Naive B cell (primary cell): ENCODE results near the gene ST7. TPM values are rescaled to one million over a fixed set of nuclear protein-coding genes. Genes with fewer than 3 reads are reported as not detected.

ENCODE experiments used
- ATAC-seq, 2 donors: fragments of 150-1000 bp; cut with Tn5 transposase; 2 replicates each; pipeline ENCODE4 v1.10.0; 2021; ENCODE audit warnings: low read depth in 2 of 2, mild to moderate bottlenecking in 2 of 2, moderate library complexity in 2 of 2
- DNase-seq: peaks from one replicate; pipeline ENCODE4 v3.0.0; 2022
- H3K27ac Mint-ChIP-seq, 6 donors: one replicate each; pipeline ENCODE4 v1.8.0; 2020 to 2022; ENCODE audit warnings: mild to moderate bottlenecking in 6 of 6, mixed read lengths in 6 of 6, moderate library complexity in 5 of 6, inconsistent platforms in 2 of 6
- H3K27me3 Mint-ChIP-seq, 3 donors: one replicate each; pipeline ENCODE4 v1.8.0; 2021 to 2022; ENCODE audit warnings: mixed read lengths in 3 of 3, mild to moderate bottlenecking in 1 of 3
- H3K36me3 Mint-ChIP-seq, 2 donors: one replicate each; pipeline ENCODE4 v1.8.0; 2020 to 2022; ENCODE audit warnings: mixed read lengths in 2 of 2, inconsistent platforms in 1 of 2, mild to moderate bottlenecking in 1 of 2
- H3K4me1 Mint-ChIP-seq, 3 donors: one replicate each; pipeline ENCODE4 v1.8.0; 2020 to 2022; ENCODE audit warnings: mixed read lengths in 3 of 3, inconsistent platforms in 1 of 3, mild to moderate bottlenecking in 1 of 3, moderate library complexity in 1 of 3
- H3K4me3 Mint-ChIP-seq, 8 donors: one replicate each; pipeline ENCODE4 v1.8.0; 2020 to 2022; ENCODE audit warnings: mild to moderate bottlenecking in 8 of 8, mixed read lengths in 8 of 8, moderate library complexity in 8 of 8, inconsistent platforms in 2 of 8
- H3K9me3 Mint-ChIP-seq, 7 donors: one replicate each; pipeline ENCODE4 v1.8.0; 2020 to 2022; ENCODE audit warnings: mixed read lengths in 7 of 7, mild to moderate bottlenecking in 5 of 7, inconsistent platforms in 2 of 7, moderate library complexity in 1 of 7
- polyA plus RNA-seq, 6 donors: library from polyadenylated mRNA; unstranded; fragments of 300-500 nt; fragmentation: Illumina TruSeq; gene quantifications; one replicate each; pipeline ENCODE4 v1.2.3, GENCODE V29; 2021; ENCODE audit warnings: low read depth in 6 of 6

The ST7 gene
- polyA plus RNA-seq, 6 donors from 2014 or later, result 0.49 to 3.7 (median 0.63) TPM; not detected in 1

DNA sequence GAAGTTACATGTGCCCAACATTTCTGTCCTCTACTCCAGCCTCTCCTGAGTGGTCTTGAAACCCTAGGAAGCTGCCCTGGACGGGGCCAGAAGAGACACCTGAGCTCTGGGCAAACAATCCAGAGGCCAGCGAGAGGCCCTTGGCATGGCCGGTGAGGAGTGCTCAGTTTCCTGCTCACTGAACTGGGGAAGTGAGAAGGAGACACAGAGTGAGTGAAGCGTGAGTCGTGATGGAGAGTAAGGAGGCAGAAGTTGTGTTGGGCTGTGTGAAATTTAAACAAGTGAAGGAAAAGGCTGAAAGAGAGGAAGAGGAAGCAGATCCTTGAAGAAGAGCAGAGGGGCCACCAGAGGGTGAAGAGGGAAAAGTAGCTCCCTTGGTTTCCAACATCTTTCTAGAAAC, 296.4 kb downstream of the ST7 start:
- H3K27me3 Mint-ChIP-seq, result peaks cover 0 to 15% (median 0%) of the 10 kb centered on the region in 3 donors
- no peaks in the 10 kb centered on the region for H3K4me1 Mint-ChIP-seq
- H3K4me3 Mint-ChIP-seq, result no peak overlapping the region
- no peak for DNase-seq
- H3K27ac Mint-ChIP-seq, result no peak overlapping the region
- no peak for ATAC-seq
- peaks cover 8 to 12% (median 10%) of the 10 kb centered on the region in 7 donors for H3K9me3 Mint-ChIP-seq
- no peaks in the 10 kb centered on the region for H3K36me3 Mint-ChIP-seq

DNA sequence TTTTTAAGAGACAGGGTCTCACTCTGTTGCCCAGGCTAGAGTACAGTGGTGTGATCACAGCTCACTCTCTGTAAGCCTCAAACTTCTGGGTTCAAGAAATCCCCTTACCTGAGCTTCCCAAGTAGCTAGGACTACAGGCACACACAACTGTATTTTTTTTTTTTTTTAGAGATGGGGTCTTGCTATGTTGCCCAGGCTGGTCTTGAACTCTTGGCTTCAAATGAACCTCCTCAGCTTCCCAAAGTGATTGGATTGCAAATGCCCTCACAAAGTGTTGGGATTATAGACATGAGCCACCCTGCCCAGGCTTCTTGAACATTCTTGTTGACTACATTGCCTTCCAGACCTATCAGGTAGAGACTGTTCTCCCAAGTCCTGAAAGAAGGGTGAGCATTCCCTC, 296.9 kb downstream of the ST7 start:
- H3K4me3 Mint-ChIP-seq, result no peak overlapping the region
- H3K36me3 Mint-ChIP-seq, result no peaks in the 10 kb centered on the region
- no peaks in the 10 kb centered on the region for H3K4me1 Mint-ChIP-seq
- peaks cover 0 to 15% (median 0%) of the 10 kb centered on the region in 3 donors for H3K27me3 Mint-ChIP-seq
- peaks cover 7 to 14% (median 9%) of the 10 kb centered on the region in 7 donors for H3K9me3 Mint-ChIP-seq
- no peak for DNase-seq
- ATAC-seq, result no peak
- H3K27ac Mint-ChIP-seq, result no peak overlapping the region

DNA sequence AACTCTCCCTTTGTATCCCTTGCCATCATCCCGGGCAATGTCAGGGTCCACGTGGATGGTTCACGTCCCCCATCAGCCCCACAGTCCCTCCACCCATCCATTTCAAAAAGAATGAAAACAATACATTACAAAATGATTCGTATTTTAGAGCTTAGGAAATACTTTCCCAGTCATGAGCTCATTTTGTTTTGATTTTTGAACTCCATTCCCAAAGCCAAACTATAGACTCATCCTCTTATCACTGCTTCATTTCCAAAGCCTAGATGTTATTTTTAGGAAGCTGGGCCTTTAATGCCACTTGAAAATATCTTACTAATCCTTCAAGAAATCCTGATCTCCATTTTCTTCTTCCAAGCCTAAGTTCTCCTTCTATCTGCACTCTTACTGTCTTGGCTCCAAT, 297.5 kb downstream of the ST7 start:
- Mint-ChIP-seq H3K27ac (no peak overlapping the region), H3K36me3 (no peaks in the 10 kb centered on the region), H3K9me3 (peaks cover 5 to 10% (median 9%) of the 10 kb centered on the region in 7 donors), H3K4me3 (no peak overlapping the region), H3K4me1 (no peaks in the 10 kb centered on the region), H3K27me3 (peaks cover 0 to 15% (median 2%) of the 10 kb centered on the region in 3 donors)
- no peak for DNase-seq
- no peak for ATAC-seq

DNA sequence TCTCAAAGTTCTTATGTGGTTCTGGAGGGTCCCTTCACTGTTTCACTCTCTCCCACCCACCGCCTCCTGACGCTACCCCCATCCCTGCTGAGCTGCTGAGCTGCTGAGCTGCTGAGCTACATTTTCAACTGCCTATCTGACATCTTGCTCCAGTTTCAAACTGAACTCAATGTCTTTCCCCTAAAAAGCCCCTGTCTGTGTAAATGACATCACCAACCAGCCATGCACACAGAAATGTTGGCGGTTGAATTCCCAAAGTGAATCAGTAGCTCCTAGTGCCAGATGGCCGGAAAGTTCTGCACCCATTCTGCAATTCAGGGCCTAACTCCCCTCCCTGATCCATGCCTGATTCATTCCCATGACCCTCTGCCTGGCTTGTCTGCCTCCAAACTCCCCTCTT, 298.4 kb downstream of the ST7 start:
- no peaks in the 10 kb centered on the region for H3K36me3 Mint-ChIP-seq
- DNase-seq (no peak), ATAC-seq (no peak)
- peaks cover 5 to 10% (median 9%) of the 10 kb centered on the region in 7 donors for H3K9me3 Mint-ChIP-seq
- no peaks in the 10 kb centered on the region for H3K4me1 Mint-ChIP-seq
- no peak overlapping the region for H3K4me3 Mint-ChIP-seq
- peaks cover 0 to 15% (median 4%) of the 10 kb centered on the region in 3 donors for H3K27me3 Mint-ChIP-seq
- H3K27ac Mint-ChIP-seq, result no peak overlapping the region

- H3K9me3 Mint-ChIP-seq, result peaks cover 0 to 5% (median 2%) of the 10 kb centered on the region in 7 donors
- no peak for ATAC-seq
- peaks cover 0 to 7% (median 4%) of the 10 kb centered on the region in 3 donors for H3K27me3 Mint-ChIP-seq
- no peaks in the 10 kb centered on the region for H3K36me3 Mint-ChIP-seq
- no peak overlapping the region for H3K27ac Mint-ChIP-seq
- no peaks in the 10 kb centered on the region for H3K4me1 Mint-ChIP-seq
- no peak overlapping the region for H3K4me3 Mint-ChIP-seq
- DNase-seq, result no peak
These were observed 306.3 kb downstream of the ST7 start for GRCh38 chr7:117259615-117260014.

DNA sequence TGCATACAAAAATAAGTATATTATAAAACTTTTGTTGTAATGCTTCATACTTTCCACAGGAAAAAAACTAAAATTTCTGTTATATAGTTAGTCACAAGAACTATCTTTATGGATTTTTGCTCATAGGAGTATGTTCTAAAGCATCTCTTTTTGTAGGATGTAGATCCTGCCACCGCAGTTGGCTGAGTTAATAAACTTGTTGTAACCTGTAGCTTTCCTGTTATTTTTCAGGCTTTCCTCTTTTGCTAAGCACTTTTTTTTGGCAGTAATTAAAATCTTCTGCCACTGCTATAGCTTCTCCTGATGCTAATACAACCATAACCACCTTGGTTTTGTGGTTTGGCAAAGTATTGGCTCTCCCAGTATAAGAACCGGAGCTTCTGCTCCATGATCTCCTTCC, 309.2 kb downstream of the ST7 start:
- peaks cover 0 to 7% (median 2%) of the 10 kb centered on the region in 7 donors for H3K9me3 Mint-ChIP-seq
- H3K4me1 Mint-ChIP-seq, result no peaks in the 10 kb centered on the region
- DNase-seq, result no peak
- H3K4me3 Mint-ChIP-seq, result no peak overlapping the region
- no peak for ATAC-seq
- H3K36me3 Mint-ChIP-seq, result no peaks in the 10 kb centered on the region
- peaks cover 0 to 7% (median 0%) of the 10 kb centered on the region in 3 donors for H3K27me3 Mint-ChIP-seq
- H3K27ac Mint-ChIP-seq, result no peak overlapping the region

- no peak overlapping the region for H3K27ac Mint-ChIP-seq
- no peaks in the 10 kb centered on the region for H3K36me3 Mint-ChIP-seq
- no peak for ATAC-seq
- H3K4me3 Mint-ChIP-seq, result no peak overlapping the region
- H3K4me1 Mint-ChIP-seq, result no peaks in the 10 kb centered on the region
- peaks cover 0 to 7% (median 2%) of the 10 kb centered on the region in 7 donors for H3K9me3 Mint-ChIP-seq
- H3K27me3 Mint-ChIP-seq, result peaks cover 0 to 7% (median 0%) of the 10 kb centered on the region in 3 donors
- no peak for DNase-seq
These were observed 311.4 kb downstream of the ST7 start for GRCh38 chr7:117264716-117265115.

DNA sequence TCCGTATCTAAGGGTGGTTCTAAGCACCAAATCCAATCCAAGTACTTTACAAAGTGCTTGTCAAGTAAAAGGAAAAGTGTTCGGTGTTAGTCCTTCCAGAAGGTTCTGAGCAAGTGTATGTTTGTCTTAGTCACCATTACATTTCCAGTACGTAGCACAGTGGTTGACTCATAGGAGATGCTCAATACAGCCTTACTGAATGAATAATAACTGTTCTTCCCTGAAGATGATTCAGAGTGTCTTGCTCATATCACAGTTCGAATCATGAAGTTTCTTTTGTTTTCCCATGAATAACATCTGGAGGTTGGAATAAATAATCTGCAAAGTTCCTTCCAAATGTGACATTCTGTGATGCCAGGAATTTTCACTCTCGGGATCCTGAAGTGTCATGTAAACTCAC, 316.1 kb downstream of the ST7 start:
- DNase-seq (no peak), ATAC-seq (no peak)
- Mint-ChIP-seq H3K9me3 (peaks cover 0 to 9% (median 4%) of the 10 kb centered on the region in 7 donors), H3K36me3 (no peaks in the 10 kb centered on the region), H3K27ac (no peak overlapping the region), H3K4me3 (no peak overlapping the region), H3K27me3 (peaks cover 0 to 11% (median 10%) of the 10 kb centered on the region in 3 donors), H3K4me1 (no peaks in the 10 kb centered on the region)

DNA sequence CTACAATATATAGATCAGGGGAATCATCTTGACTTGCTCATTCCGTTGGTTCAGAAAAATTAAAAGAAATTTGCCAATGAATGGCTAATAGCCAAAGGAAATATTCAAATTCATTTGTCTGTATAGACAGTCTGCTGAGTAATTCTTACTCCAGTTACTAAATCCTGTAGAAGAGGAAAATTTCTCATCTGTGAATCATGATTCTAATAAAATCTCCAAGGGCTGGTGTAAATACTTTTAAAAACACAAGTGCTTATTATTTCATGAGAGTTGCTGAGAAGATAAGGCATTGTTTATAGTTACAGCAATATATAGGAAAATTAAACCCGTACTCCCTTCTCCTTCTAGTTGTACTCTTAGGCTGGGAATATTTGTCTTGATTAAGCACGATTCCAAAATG, 316.6 kb downstream of the ST7 start:
- Mint-ChIP-seq H3K4me3 (no peak overlapping the region), H3K9me3 (peaks cover 0 to 9% (median 4%) of the 10 kb centered on the region in 7 donors), H3K27ac (no peak overlapping the region), H3K36me3 (no peaks in the 10 kb centered on the region), H3K27me3 (peaks cover 0 to 13% (median 10%) of the 10 kb centered on the region in 3 donors), H3K4me1 (no peaks in the 10 kb centered on the region)
- ATAC-seq (no peak), DNase-seq (no peak)

- ATAC-seq (no peak), DNase-seq (no peak)
- Mint-ChIP-seq H3K9me3 (peaks cover 0 to 9% (median 4%) of the 10 kb centered on the region in 7 donors), H3K4me1 (no peaks in the 10 kb centered on the region), H3K27ac (no peak overlapping the region), H3K36me3 (no peaks in the 10 kb centered on the region), H3K4me3 (no peak overlapping the region), H3K27me3 (peaks cover 0 to 16% (median 10%) of the 10 kb centered on the region in 3 donors)
These were observed 317.1 kb downstream of the ST7 start for GRCh38 chr7:117270371-117270770.

DNA sequence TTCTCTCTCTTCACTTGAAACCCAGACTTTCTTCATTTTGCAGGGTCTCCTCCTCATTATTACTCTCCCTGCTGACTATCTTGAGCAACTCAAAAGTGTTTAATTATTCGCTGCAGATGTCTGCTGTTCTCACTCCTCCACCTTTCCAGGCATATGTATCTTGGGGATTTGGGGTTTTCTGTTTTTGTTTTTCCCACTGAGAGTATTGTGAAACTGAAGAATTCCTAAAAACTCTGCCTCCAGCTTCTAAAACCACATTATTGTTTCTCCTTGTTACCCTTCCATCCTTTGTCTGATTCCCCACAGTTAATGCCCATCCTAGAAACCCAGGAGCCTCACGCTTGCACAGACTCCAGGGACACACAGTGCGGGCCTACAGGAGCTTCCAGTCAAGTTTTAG, 318.3 kb downstream of the ST7 start:
- Mint-ChIP-seq H3K36me3 (no peaks in the 10 kb centered on the region), H3K4me1 (no peaks in the 10 kb centered on the region), H3K4me3 (no peak overlapping the region), H3K27ac (no peak overlapping the region), H3K9me3 (peaks cover 0 to 9% (median 2%) of the 10 kb centered on the region in 7 donors), H3K27me3 (peaks cover 0 to 16% (median 10%) of the 10 kb centered on the region in 3 donors)
- DNase-seq, result no peak
- ATAC-seq, result no peak

- Mint-ChIP-seq H3K4me1 (no peaks in the 10 kb centered on the region), H3K9me3 (peaks cover 0 to 9% (median 2%) of the 10 kb centered on the region in 7 donors), H3K36me3 (no peaks in the 10 kb centered on the region), H3K27ac (no peak overlapping the region), H3K4me3 (no peak overlapping the region), H3K27me3 (peaks cover 0 to 16% (median 10%) of the 10 kb centered on the region in 3 donors)
- ATAC-seq (no peak), DNase-seq (no peak)
These were observed 318.9 kb downstream of the ST7 start for GRCh38 chr7:117272017-117272759.

DNA sequence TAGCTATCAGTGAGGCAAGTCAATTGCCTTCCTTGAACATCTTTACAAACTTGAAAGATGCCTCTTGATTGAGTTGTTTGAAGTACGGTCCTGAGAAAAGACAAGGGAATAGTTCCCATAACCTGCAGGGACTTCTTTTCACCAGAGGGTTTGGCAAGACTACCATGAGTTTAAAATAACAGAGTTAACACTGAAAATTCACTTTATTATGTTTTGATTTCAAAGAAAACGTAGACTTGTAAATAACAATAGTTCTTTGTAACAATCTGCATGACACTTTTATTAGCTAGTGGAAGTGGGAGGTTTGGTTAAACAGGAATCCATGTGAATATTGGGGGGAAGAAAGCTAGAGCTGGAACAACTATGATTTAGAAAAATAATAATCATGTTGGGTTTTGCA, 320.0 kb downstream of the ST7 start:
- peaks cover 0 to 9% (median 2%) of the 10 kb centered on the region in 7 donors for H3K9me3 Mint-ChIP-seq
- no peak overlapping the region for H3K4me3 Mint-ChIP-seq
- H3K36me3 Mint-ChIP-seq, result no peaks in the 10 kb centered on the region
- DNase-seq (no peak), ATAC-seq (no peak)
- peaks cover 0 to 16% (median 10%) of the 10 kb centered on the region in 3 donors for H3K27me3 Mint-ChIP-seq
- H3K4me1 Mint-ChIP-seq, result no peaks in the 10 kb centered on the region
- no peak overlapping the region for H3K27ac Mint-ChIP-seq

GRCh38 chr7:117273814-117274225, 320.5 kb downstream of the ST7 start:
- Mint-ChIP-seq H3K27ac (no peak overlapping the region), H3K27me3 (peaks cover 0 to 16% (median 10%) of the 10 kb centered on the region in 3 donors), H3K9me3 (peaks cover 0 to 9% (median 2%) of the 10 kb centered on the region in 7 donors), H3K36me3 (no peaks in the 10 kb centered on the region), H3K4me1 (no peaks in the 10 kb centered on the region), H3K4me3 (no peak overlapping the region)
- DNase-seq, result no peak
- ATAC-seq, result no peak
